Brain microvascular endothelial cell (primary cell): ENCODE measurements around the gene COL8A1.
A peak's percentile ranks its signal among the peaks of the same experiment; 100 is the strongest.

Experiments
- DNase-seq: peaks from one replicate; pipeline ENCODE4 v3.0.0-alpha.2; 2020
- H3K27ac ChIP-seq: fragments of 250-450 bp; sonication (Bioruptor Pico); 2 replicates; pipeline ENCODE4 v1.5.1; 2020; ENCODE audit warnings: mild to moderate bottlenecking, moderate library complexity
- H3K27me3 ChIP-seq: fragments of 250-450 bp; sonication (Bioruptor Pico); replicated peaks from 2 replicates; pipeline ENCODE4 v1.5.1; 2020; ENCODE audit warnings: mild to moderate bottlenecking
- H3K36me3 ChIP-seq: fragments of 250-450 bp; sonication (Bioruptor Pico); replicated peaks from 2 replicates; pipeline ENCODE4 v1.5.1; 2020; ENCODE audit warnings: mild to moderate bottlenecking
- H3K4me3 ChIP-seq: 2 replicates; pipeline ENCODE4 v1.5.1; 2011; ENCODE audit warnings: low read depth, mild to moderate bottlenecking, control low read depth, low read length, moderate library complexity
- CTCF ChIP-seq: IDR thresholded peaks from 2 replicates; pipeline ENCODE4 v1.5.1; 2011; ENCODE audit warnings: low read depth, mild to moderate bottlenecking, moderate library complexity, low read length, control low read depth, inconsistent platforms; ENCODE audit errors: missing control alignments
- in situ Hi-C: cut with HindIII; loops from 2 replicates; pipeline ENCODE4 v1.10.0; 2017; ENCODE audit warnings: low sequenced_read_pairs, low pct_ligation_motif_present

Gene COL8A1

GRCh38 chr3:99625643-99626416, 12.6 kb upstream of the COL8A1 start:
- Histone ChIP-seq H3K4me3 (no peak overlapping the region), H3K27me3 (no peaks in the 10 kb centered on the region), H3K36me3 (no peaks in the 10 kb centered on the region), H3K27ac (peak overlapping the region; percentile 22)
- TF ChIP-seq CTCF = no peak
- in situ Hi-C loops = no loop called here
- no peak for DNase-seq

- Histone ChIP-seq H3K27me3 (no peaks in the 10 kb centered on the region), H3K27ac (no peak overlapping the region), H3K4me3 (no peak overlapping the region), H3K36me3 (no peaks in the 10 kb centered on the region)
- in situ Hi-C loops = no loop called here
- no peak for DNase-seq
- TF ChIP-seq CTCF = no peak
Observed at GRCh38 chr3:99626417-99626788, 12.0 kb upstream of the COL8A1 start.

- peak; percentile 61 for TF ChIP-seq CTCF
- Histone ChIP-seq H3K4me3 (no peak overlapping the region), H3K27me3 (no peaks in the 10 kb centered on the region), H3K36me3 (no peaks in the 10 kb centered on the region), H3K27ac (peak overlapping the region; percentile 17)
- peak; percentile 51 for DNase-seq
- in situ Hi-C loops = no loop called here
Observed at GRCh38 chr3:99627062-99627826, 11.2 kb upstream of the COL8A1 start.

- in situ Hi-C loops = no loop called here
- Histone ChIP-seq H3K4me3 (no peak overlapping the region), H3K36me3 (no peaks in the 10 kb centered on the region), H3K27me3 (no peaks in the 10 kb centered on the region), H3K27ac (no peak overlapping the region)
- DNase-seq = no peak
- no peak for TF ChIP-seq CTCF
Observed at GRCh38 chr3:99630815-99631214, 7.6 kb upstream of the COL8A1 start.

- H3K4me3 ChIP-seq = no peak overlapping the region
- no peaks in the 10 kb centered on the region for H3K36me3 ChIP-seq
- in situ Hi-C loops = no loop called here
- TF ChIP-seq CTCF = no peak
- no peaks in the 10 kb centered on the region for H3K27me3 ChIP-seq
- no peak for DNase-seq
- H3K27ac ChIP-seq = no peak overlapping the region
Observed at GRCh38 chr3:99633887-99634558, 4.4 kb upstream of the COL8A1 start.
